ENCODE data around the gene PGLYRP2.

Gene PGLYRP2

DNA sequence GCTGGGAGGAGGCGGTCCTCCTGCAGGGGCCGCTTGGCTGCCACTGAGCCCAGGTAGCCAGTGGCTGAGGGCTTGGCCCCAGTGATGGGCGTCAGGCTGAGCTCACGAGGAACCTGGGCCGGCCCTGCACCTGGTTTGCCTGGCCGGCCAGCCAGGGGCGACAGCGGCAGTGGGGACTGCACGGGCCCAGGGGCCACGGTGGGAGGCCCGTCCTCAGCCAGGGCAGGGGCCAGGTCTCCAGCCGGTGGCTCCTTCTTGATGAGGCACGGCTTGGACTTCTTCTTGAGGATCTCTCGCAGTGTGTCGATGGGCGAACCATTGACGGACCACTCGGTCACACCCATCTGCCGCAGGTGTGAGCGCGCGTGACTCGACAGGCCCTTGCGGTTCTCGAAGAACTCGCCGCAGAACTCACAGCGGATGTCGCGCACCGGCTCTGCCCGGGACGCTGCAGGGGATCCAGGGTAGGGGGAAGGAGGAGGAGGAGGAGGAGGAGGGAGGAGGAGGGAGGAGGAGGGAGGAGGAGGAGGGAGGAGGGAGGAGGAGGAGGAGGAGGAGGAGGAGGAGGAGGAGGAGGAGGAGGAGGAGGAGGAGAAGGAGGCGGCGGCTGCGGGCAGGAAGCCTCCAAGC is 53.9 kb downstream of the PGLYRP2 start:
- Histone ChIP-seq H3K9me3 (replicated peaks; ENCODE audit: insufficient read depth, low read length) (no peaks in the 10 kb centered on the region), H4K20me1 (ENCODE audit: insufficient read depth, low read length) (no peaks in the 10 kb centered on the region), H3K9ac (ENCODE audit: low read length) (no peak overlapping the region), H3K79me2 (ENCODE audit: low read length) (peaks cover 27% of the 10 kb centered on the region), H3K27me3 (replicated peaks; ENCODE audit: insufficient read depth, low read length) (no peaks in the 10 kb centered on the region), H3K36me3 (replicated peaks; ENCODE audit: insufficient read depth, low read length) (peaks cover 8% of the 10 kb centered on the region; the same call in 1 of the 2 replicates), H3K9me2 (replicated peaks; ENCODE audit: insufficient read depth, low read length) (no peaks in the 10 kb centered on the region), H3K4me1 (ENCODE audit: low read length) (no peaks in the 10 kb centered on the region), H3K4me2 (ENCODE audit: low read depth, low read length) (no peak overlapping the region), H3K4me3 (ENCODE audit: low read length) (no peak overlapping the region), H3F3A (ENCODE audit: insufficient read depth, low read length) (no peaks in the 10 kb centered on the region), H3K27ac (ENCODE audit: low read length) (no peak overlapping the region), H2AFZ (ENCODE audit: low read length) (no peak overlapping the region)
- TF ChIP-seq EZH2phosphoT487 (IDR thresholded peaks at IDR 0.05; ENCODE audit: low read length): no peak
- TF ChIP-seq, protein P1, sequence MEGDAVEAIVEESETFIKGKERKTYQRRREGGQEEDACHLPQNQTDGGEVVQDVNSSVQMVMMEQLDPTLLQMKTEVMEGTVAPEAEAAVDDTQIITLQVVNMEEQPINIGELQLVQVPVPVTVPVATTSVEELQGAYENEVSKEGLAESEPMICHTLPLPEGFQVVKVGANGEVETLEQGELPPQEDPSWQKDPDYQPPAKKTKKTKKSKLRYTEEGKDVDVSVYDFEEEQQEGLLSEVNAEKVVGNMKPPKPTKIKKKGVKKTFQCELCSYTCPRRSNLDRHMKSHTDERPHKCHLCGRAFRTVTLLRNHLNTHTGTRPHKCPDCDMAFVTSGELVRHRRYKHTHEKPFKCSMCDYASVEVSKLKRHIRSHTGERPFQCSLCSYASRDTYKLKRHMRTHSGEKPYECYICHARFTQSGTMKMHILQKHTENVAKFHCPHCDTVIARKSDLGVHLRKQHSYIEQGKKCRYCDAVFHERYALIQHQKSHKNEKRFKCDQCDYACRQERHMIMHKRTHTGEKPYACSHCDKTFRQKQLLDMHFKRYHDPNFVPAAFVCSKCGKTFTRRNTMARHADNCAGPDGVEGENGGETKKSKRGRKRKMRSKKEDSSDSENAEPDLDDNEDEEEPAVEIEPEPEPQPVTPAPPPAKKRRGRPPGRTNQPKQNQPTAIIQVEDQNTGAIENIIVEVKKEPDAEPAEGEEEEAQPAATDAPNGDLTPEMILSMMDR (IDR thresholded peaks at IDR 0.05; ENCODE audit: low read length): no peak
- DNase-seq: no peak

DNA sequence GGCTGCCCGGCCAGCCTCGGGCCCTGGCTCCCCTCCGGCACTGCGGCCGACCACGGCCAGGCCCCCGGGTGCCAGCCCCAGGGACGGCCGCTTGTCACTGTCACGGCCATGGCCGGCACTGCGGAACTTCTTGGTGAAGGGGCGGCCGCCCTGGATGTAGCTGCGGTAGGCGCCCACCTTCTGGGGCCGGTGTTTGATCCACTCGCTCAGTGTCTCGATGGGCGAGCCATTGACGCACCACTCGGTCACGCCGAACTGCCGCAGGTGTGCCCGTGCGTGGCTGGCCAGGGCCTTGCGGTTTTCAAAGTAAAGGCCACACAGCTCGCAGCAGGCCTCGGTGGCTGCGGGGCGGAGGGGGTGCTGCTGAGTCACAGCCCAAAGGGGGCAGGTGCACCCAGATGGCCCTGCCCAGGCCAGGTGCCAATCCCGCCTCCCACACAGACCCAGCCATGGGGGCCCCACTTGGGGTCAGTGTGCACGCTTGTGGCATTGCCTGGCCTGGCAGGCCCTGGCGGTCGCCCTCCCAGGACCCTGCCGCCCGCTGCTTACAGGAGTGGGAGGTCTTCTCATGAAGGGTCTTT is 54.5 kb downstream of the PGLYRP2 start:
- Histone ChIP-seq H3F3A (ENCODE audit: insufficient read depth, low read length) (peaks cover 1% of the 10 kb centered on the region; the same call in 1 of the 2 replicates), H3K36me3 (replicated peaks; ENCODE audit: insufficient read depth, low read length) (peaks cover 8% of the 10 kb centered on the region; the same call in 1 of the 2 replicates), H2AFZ (ENCODE audit: low read length) (no peak overlapping the region), H4K20me1 (ENCODE audit: insufficient read depth, low read length) (no peaks in the 10 kb centered on the region), H3K4me1 (ENCODE audit: low read length) (no peaks in the 10 kb centered on the region), H3K9me2 (replicated peaks; ENCODE audit: insufficient read depth, low read length) (no peaks in the 10 kb centered on the region), H3K27ac (ENCODE audit: low read length) (no peak overlapping the region), H3K79me2 (ENCODE audit: low read length) (peaks cover 21% of the 10 kb centered on the region), H3K9me3 (replicated peaks; ENCODE audit: insufficient read depth, low read length) (no peaks in the 10 kb centered on the region), H3K27me3 (replicated peaks; ENCODE audit: insufficient read depth, low read length) (no peaks in the 10 kb centered on the region), H3K9ac (ENCODE audit: low read length) (no peak overlapping the region), H3K4me2 (ENCODE audit: low read depth, low read length) (no peak overlapping the region), H3K4me3 (ENCODE audit: low read length) (no peak overlapping the region)
- TF ChIP-seq EZH2phosphoT487 (IDR thresholded peaks at IDR 0.05; ENCODE audit: low read length) (no peak), EZH2 (optimal IDR thresholded peaks at IDR 0.05; ENCODE audit: low read depth, low read length) (no peak)
- TF ChIP-seq, protein P1 (IDR thresholded peaks at IDR 0.05; ENCODE audit: low read length): no peak
- no peak for DNase-seq

DNA sequence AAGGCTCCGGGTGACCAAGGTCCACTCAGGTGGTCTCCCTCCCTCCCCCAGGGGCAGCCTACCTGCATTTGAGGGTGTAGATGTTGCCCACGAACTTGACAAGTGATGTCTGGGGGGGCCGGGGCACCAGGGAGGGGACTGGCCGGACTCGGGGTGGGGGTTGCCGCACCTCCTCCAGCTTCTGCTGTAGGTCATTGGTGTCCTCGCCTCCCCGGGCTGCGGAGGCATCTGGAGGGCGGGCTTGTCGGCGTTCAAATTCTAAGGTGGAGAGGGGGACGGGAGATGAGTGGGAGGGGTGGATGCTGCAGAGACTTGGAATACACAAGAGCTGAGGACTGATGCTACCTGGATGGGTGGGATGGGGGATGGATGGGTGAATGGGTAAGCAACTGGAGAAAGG is 55.2 kb downstream of the PGLYRP2 start:
- no peak overlapping the region for H3K4me2 ChIP-seq (ENCODE audit: low read depth, low read length)
- H3F3A ChIP-seq (ENCODE audit: insufficient read depth, low read length): peaks cover 7% of the 10 kb centered on the region; the same call in 1 of the 2 replicates
- H3K4me3 ChIP-seq (ENCODE audit: low read length): no peak overlapping the region
- no peak for DNase-seq
- no peaks in the 10 kb centered on the region for H4K20me1 ChIP-seq (ENCODE audit: insufficient read depth, low read length)
- H3K9me2 ChIP-seq (replicated peaks; ENCODE audit: insufficient read depth, low read length): no peaks in the 10 kb centered on the region
- 0 out of 2 replicates have a peak, but pooled peaks cover 5% of the 10 kb centered on the region for H3K4me1 ChIP-seq (ENCODE audit: low read length)
- no peak overlapping the region for H3K27ac ChIP-seq (ENCODE audit: low read length)
- no peak overlapping the region for H2AFZ ChIP-seq (ENCODE audit: low read length)
- peaks cover 14% of the 10 kb centered on the region for H3K79me2 ChIP-seq (ENCODE audit: low read length)
- H3K36me3 ChIP-seq (replicated peaks; ENCODE audit: insufficient read depth, low read length): peaks cover 8% of the 10 kb centered on the region; the same call in 1 of the 2 replicates
- H3K9me3 ChIP-seq (replicated peaks; ENCODE audit: insufficient read depth, low read length): no peaks in the 10 kb centered on the region
- TF ChIP-seq EZH2 (optimal IDR thresholded peaks at IDR 0.05; ENCODE audit: low read depth, low read length): no peak
- TF ChIP-seq EZH2phosphoT487 (IDR thresholded peaks at IDR 0.05; ENCODE audit: low read length): no peak
- TF ChIP-seq, protein P1 (IDR thresholded peaks at IDR 0.05; ENCODE audit: low read length): no peak
- H3K27me3 ChIP-seq (replicated peaks; ENCODE audit: insufficient read depth, low read length): no peaks in the 10 kb centered on the region
- no peak overlapping the region for H3K9ac ChIP-seq (ENCODE audit: low read length)

All from MM.1S (cell line).